ENCODE measurements around the gene CHRM5.

- TF ChIP-seq CTCF (conservative IDR thresholded peaks at IDR 0.05; ENCODE audit: low read length) (no peak), EZH2phosphoT487 (IDR thresholded peaks at IDR 0.05; ENCODE audit: borderline replicate concordance) (no peak)
Measured at GRCh38 chr15:34106423-34106822, 138.1 kb downstream of the CHRM5 start.
